Glutamatergic neuron (in vitro differentiated cells): ENCODE data around the gene CRYAB. TPM values are rescaled to one million over a fixed set of nuclear protein-coding genes. Genes with fewer than 3 reads are reported as not detected.
A peak's percentile ranks its signal among the peaks of the same experiment; 100 is the strongest.

Experiments used
- DNase-seq: peaks from one replicate; pipeline ENCODE4 v3.0.0; 2022
- H3K27ac Mint-ChIP-seq: one replicate; pipeline ENCODE4 v1.8.0; 2020; ENCODE audit warnings: mild to moderate bottlenecking, mixed read lengths, inconsistent platforms; ENCODE audit not compliant: unreplicated experiment
- H3K27me3 Mint-ChIP-seq: one replicate; pipeline ENCODE4 v1.8.0; 2020; ENCODE audit warnings: mild to moderate bottlenecking, moderate library complexity, mixed read lengths, inconsistent platforms; ENCODE audit not compliant: unreplicated experiment
- H3K36me3 Mint-ChIP-seq: one replicate; pipeline ENCODE4 v1.8.0; 2020; ENCODE audit warnings: mild to moderate bottlenecking, mixed read lengths, inconsistent platforms; ENCODE audit not compliant: unreplicated experiment
- H3K4me1 Mint-ChIP-seq: one replicate; pipeline ENCODE4 v1.8.0; 2020; ENCODE audit warnings: mild to moderate bottlenecking, low read depth, mixed read lengths, inconsistent platforms; ENCODE audit not compliant: unreplicated experiment
- H3K4me3 Mint-ChIP-seq: one replicate; pipeline ENCODE4 v1.8.0; 2020; ENCODE audit warnings: mild to moderate bottlenecking, mixed read lengths, inconsistent platforms; ENCODE audit not compliant: unreplicated experiment
- H3K9me3 Mint-ChIP-seq: one replicate; pipeline ENCODE4 v1.8.0; 2020; ENCODE audit warnings: mild to moderate bottlenecking, moderate library complexity, mixed read lengths, inconsistent platforms; ENCODE audit not compliant: unreplicated experiment
- long read RNA-seq: library from polyadenylated mRNA; unstranded; transcript quantifications from one replicate; pipeline ENCODE4 v2.0.0, GENCODE V29; 2020; ENCODE audit not compliant: unreplicated experiment
- total RNA-seq: library from RNA; stranded (reverse); fragmentation: NEBNext Ultra II Directional; extraction: Animal tissue kit (Norgen Biotek cat#: 25700); gene quantifications from one replicate; pipeline ENCODE4 v1.2.1, GENCODE V29; 2021; ENCODE audit not compliant: unreplicated experiment
- TF ChIP-seq, protein P1 (sequence below): fragments of 200-600 bp; sonication (generic); IDR thresholded peaks from one replicate; pipeline ENCODE4 v1.5.0; 2021; ENCODE audit not compliant: partially characterized antibody, unreplicated experiment

CRYAB gene, protein sequence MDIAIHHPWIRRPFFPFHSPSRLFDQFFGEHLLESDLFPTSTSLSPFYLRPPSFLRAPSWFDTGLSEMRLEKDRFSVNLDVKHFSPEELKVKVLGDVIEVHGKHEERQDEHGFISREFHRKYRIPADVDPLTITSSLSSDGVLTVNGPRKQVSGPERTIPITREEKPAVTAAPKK
- 0.64 TPM for total RNA-seq
- long read RNA-seq, partial matches to known transcripts: 0 of 1 reads
- long read RNA-seq, other reads (novel, unspliced or antisense): 1 of 1 reads

DNA sequence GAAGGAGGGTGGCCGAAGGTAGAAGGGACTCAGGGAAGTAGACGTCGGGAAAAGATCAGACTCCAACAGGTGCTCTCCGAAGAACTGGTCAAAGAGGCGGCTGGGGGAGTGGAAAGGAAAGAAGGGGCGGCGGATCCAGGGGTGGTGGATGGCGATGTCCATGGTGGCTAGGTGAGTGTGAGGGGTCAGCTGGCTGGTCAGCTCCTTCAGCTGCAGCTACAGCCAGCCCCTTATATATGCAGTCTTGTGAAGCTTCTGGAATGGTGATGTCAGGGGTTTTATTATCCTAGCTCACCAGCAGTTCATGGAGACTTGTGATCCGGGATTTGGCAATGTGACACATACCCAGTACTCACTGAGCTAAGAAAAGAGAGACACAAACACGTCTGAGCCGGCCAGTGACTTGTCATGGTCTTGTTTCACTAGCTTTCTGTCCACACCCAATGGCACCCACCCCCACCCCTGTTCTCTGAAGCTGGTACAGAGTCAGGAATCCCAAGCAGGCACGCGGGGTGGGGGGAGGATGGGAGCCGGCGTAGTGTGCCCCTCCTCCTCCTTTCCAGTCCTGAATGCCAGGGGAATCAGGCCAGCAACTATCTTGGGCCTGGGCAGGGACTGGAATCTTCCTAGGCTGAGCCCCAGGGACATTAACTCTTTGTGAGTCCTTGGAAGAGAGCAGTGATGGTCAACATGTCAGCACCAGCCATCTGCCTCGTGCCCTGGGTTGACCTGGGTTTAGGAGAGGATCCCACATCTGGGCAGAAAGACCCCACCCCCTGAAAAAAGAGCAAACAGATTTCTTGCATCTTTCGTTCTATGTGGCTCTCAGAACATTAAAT is at the start of gene CRYAB:
CRYAB (minus strand) TSS at position 208 of the 839 bp plus-strand sequence; CDS start at position 162, 46 bp downstream.
- Mint-ChIP-seq H3K4me3 (peak within 1 kb of the TSS; percentile 43), H3K27ac (peak within 1 kb of the TSS; percentile 35), H3K36me3 (peaks cover 5% of the 10 kb centered on the region), H3K27me3 (no peaks in the 10 kb centered on the region), H3K9me3 (no peaks in the 10 kb centered on the region), H3K4me1 (peaks cover 19% of the 10 kb centered on the region)
- no peak for DNase-seq
- TF ChIP-seq, protein P1, sequence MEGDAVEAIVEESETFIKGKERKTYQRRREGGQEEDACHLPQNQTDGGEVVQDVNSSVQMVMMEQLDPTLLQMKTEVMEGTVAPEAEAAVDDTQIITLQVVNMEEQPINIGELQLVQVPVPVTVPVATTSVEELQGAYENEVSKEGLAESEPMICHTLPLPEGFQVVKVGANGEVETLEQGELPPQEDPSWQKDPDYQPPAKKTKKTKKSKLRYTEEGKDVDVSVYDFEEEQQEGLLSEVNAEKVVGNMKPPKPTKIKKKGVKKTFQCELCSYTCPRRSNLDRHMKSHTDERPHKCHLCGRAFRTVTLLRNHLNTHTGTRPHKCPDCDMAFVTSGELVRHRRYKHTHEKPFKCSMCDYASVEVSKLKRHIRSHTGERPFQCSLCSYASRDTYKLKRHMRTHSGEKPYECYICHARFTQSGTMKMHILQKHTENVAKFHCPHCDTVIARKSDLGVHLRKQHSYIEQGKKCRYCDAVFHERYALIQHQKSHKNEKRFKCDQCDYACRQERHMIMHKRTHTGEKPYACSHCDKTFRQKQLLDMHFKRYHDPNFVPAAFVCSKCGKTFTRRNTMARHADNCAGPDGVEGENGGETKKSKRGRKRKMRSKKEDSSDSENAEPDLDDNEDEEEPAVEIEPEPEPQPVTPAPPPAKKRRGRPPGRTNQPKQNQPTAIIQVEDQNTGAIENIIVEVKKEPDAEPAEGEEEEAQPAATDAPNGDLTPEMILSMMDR: no peak

DNA sequence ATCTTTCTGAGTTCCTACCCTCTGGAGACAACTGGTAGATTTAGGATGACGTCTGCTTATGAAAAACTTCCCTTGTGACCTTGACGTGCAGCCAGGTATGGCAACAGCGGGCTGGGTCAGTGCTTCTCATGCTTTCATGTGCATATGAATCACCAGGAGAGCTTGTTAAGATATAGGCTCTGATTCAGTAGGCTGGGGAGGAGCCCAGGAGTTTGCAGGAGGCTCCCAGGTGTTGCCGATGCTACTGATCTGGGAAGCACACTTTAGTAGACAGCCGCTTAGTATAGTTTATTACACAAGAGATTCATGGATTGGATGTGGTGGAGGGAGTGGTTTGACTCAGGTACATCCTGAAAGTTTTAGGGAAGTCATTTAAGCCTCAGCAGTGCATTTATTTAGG is 49.3 kb upstream of the CRYAB start:
- Mint-ChIP-seq H3K36me3 (peaks cover 13% of the 10 kb centered on the region), H3K9me3 (peaks cover 4% of the 10 kb centered on the region), H3K27me3 (peaks cover 2% of the 10 kb centered on the region), H3K27ac (no peak overlapping the region), H3K4me3 (no peak overlapping the region), H3K4me1 (peaks cover 2% of the 10 kb centered on the region)
- no peak for DNase-seq
- TF ChIP-seq, protein P1: no peak

DNA sequence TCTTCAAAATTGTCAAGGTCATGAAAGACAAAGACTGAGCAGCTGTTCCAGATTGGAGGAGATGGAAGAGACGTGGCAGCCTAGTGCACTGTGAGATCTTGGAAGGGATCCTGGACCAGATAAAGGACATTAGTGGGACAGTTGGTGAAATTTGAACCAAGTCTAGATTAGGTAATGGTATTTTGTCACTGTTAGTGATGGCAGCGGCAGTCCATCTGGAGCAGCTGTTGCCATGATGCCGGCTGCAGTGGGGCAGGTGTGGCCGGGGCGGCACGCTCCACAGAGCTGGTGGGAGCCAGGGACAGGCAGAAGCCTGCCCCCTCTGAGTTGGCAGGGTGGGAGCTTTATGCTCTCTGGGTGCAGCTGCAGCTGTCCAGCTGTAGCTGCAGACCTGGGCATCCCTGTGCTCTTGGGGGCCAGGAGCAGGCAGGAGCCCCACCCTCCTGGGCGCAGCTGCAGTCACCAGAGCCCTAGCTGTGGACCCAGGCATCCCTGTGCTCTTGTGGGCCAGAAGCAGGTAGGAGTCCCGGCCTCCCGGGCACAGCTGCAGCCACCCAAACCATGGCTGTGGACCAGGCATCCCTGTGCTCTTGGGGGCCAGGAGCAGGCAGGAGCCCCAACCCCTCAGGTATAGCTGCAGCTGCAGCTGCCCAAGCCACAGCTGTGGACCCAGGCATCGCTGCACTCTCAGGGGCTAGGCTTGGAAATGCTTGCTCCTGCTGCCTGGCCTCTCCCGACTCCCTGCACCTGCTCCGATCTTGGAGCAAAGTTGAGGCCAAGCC is 46.3 kb upstream of the CRYAB start:
- no peak for DNase-seq

DNA sequence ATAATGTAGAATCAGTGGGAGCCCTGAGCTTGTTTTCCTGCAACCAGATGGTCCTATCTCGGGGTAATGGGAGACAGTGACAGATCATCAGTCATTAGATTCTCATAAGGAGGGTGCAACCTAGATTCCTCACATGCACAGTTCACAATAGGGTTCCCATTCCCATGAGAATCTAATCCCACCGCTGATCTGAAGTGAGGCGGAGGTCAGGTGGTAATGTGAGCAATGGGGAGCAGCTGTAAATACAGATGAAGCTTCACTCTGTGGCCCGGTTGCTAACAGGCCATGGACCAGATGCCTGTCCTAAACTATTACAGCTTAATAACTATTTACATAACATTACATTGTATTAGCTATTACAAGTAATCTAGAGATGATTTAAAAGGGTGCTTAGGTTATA is 42.6 kb upstream of the CRYAB start:
- H3K36me3 Mint-ChIP-seq: peaks cover 7% of the 10 kb centered on the region
- H3K9me3 Mint-ChIP-seq: peaks cover 2% of the 10 kb centered on the region
- no peak overlapping the region for H3K27ac Mint-ChIP-seq
- H3K4me1 Mint-ChIP-seq: peaks cover 2% of the 10 kb centered on the region
- TF ChIP-seq, protein P1: no peak
- DNase-seq: no peak
- peaks cover 2% of the 10 kb centered on the region for H3K27me3 Mint-ChIP-seq
- H3K4me3 Mint-ChIP-seq: no peak overlapping the region

More for the DNA sequence above, 46.3 kb upstream of the CRYAB start:
- TF ChIP-seq, protein P1: no peak
- Mint-ChIP-seq H3K36me3 (peaks cover 13% of the 10 kb centered on the region), H3K4me1 (peaks cover 2% of the 10 kb centered on the region), H3K4me3 (no peak overlapping the region), H3K9me3 (peaks cover 4% of the 10 kb centered on the region), H3K27me3 (peaks cover 2% of the 10 kb centered on the region), H3K27ac (no peak overlapping the region)
